Mononuclear cell (primary cell): ENCODE measurements around the gene CEP164. TPM values are rescaled to one million over a fixed set of nuclear protein-coding genes. Genes with fewer than 3 reads are reported as not detected.

Experiments
- H3K27me3 ChIP-seq: 2 replicates; pipeline ENCODE4 v1.6.0; 2011; ENCODE audit warnings: low read length, control low read depth; ENCODE audit not compliant: insufficient read depth
- H3K4me1 ChIP-seq: 2 replicates; pipeline ENCODE4 v1.5.1; 2011; ENCODE audit warnings: mild to moderate bottlenecking, low read length, control low read depth; ENCODE audit not compliant: insufficient read depth
- H3K4me3 ChIP-seq: 2 replicates; pipeline ENCODE4 v1.5.1; 2011; ENCODE audit warnings: mild to moderate bottlenecking, low read length, moderate library complexity
- H3K9me3 ChIP-seq: 2 replicates; pipeline ENCODE4 v1.5.1; 2011; ENCODE audit warnings: low read depth, mild to moderate bottlenecking, control low read depth, low read length
- total RNA-seq: library from RNA; depleted of rRNA; stranded (reverse); fragments of >200 nt; gene quantifications from one replicate; pipeline ENCODE4 v1.2.3, GENCODE V29; 2012

Gene CEP164
- total RNA-seq, 1 donor: 13.4 TPM

GRCh38 chr11:117425679-117426296 is 98.1 kb downstream of the CEP164 start:
- Histone ChIP-seq H3K4me1 (peaks cover 6% of the 10 kb centered on the region), H3K27me3 (no peaks in the 10 kb centered on the region), H3K9me3 (no peaks in the 10 kb centered on the region), H3K4me3 (no peak overlapping the region)

- Histone ChIP-seq H3K9me3 (no peaks in the 10 kb centered on the region), H3K27me3 (no peaks in the 10 kb centered on the region), H3K4me1 (peaks cover 6% of the 10 kb centered on the region), H3K4me3 (no peak overlapping the region)
Measured at GRCh38 chr11:117426297-117426685, 98.6 kb downstream of the CEP164 start.

- Histone ChIP-seq H3K4me1 (peaks cover 6% of the 10 kb centered on the region), H3K9me3 (no peaks in the 10 kb centered on the region), H3K4me3 (no peak overlapping the region), H3K27me3 (no peaks in the 10 kb centered on the region)
Measured at GRCh38 chr11:117426941-117427340, 99.3 kb downstream of the CEP164 start.

- H3K4me3 ChIP-seq: no peak overlapping the region
- H3K27me3 ChIP-seq: no peaks in the 10 kb centered on the region
- H3K9me3 ChIP-seq: no peaks in the 10 kb centered on the region
Measured at GRCh38 chr11:117427356-117427874, 99.8 kb downstream of the CEP164 start.

GRCh38 chr11:117428186-117428855 is 100.7 kb downstream of the CEP164 start:
- Histone ChIP-seq H3K4me1 (peaks cover 6% of the 10 kb centered on the region), H3K4me3 (no peak overlapping the region), H3K27me3 (no peaks in the 10 kb centered on the region), H3K9me3 (no peaks in the 10 kb centered on the region)

More at GRCh38 chr11:117427356-117427874, 99.8 kb downstream of the CEP164 start:
- peaks cover 6% of the 10 kb centered on the region for H3K4me1 ChIP-seq

- no peaks in the 10 kb centered on the region for H3K27me3 ChIP-seq
- peaks cover 6% of the 10 kb centered on the region for H3K4me1 ChIP-seq
- H3K9me3 ChIP-seq: no peaks in the 10 kb centered on the region
- no peak overlapping the region for H3K4me3 ChIP-seq
Measured at GRCh38 chr11:117428856-117429229, 101.2 kb downstream of the CEP164 start.

GRCh38 chr11:117430293-117430955 is 102.8 kb downstream of the CEP164 start:
- H3K9me3 ChIP-seq: no peaks in the 10 kb centered on the region
- H3K4me3 ChIP-seq: no peak overlapping the region
- peaks cover 6% of the 10 kb centered on the region for H3K4me1 ChIP-seq
- no peaks in the 10 kb centered on the region for H3K27me3 ChIP-seq

GRCh38 chr11:117431436-117431835 is 103.8 kb downstream of the CEP164 start:
- Histone ChIP-seq H3K4me3 (no peak overlapping the region), H3K9me3 (no peaks in the 10 kb centered on the region), H3K27me3 (no peaks in the 10 kb centered on the region), H3K4me1 (peaks cover 1% of the 10 kb centered on the region)

GRCh38 chr11:117433717-117434116 is 106.1 kb downstream of the CEP164 start:
- H3K4me3 ChIP-seq: no peak overlapping the region
- no peaks in the 10 kb centered on the region for H3K27me3 ChIP-seq
- no peaks in the 10 kb centered on the region for H3K4me1 ChIP-seq
- H3K9me3 ChIP-seq: no peaks in the 10 kb centered on the region

- Histone ChIP-seq H3K27me3 (no peaks in the 10 kb centered on the region), H3K4me1 (no peaks in the 10 kb centered on the region), H3K9me3 (no peaks in the 10 kb centered on the region), H3K4me3 (no peak overlapping the region)
Measured at GRCh38 chr11:117434481-117434880, 106.8 kb downstream of the CEP164 start.

- Histone ChIP-seq H3K4me3 (no peak overlapping the region), H3K27me3 (no peaks in the 10 kb centered on the region), H3K4me1 (no peaks in the 10 kb centered on the region), H3K9me3 (no peaks in the 10 kb centered on the region)
Measured at GRCh38 chr11:117435326-117435725, 107.7 kb downstream of the CEP164 start.

- H3K9me3 ChIP-seq: no peaks in the 10 kb centered on the region
- H3K4me1 ChIP-seq: no peaks in the 10 kb centered on the region
- no peaks in the 10 kb centered on the region for H3K27me3 ChIP-seq
- H3K4me3 ChIP-seq: no peak overlapping the region
Measured at GRCh38 chr11:117437041-117437790, 109.6 kb downstream of the CEP164 start.

- Histone ChIP-seq H3K9me3 (no peaks in the 10 kb centered on the region), H3K4me1 (no peaks in the 10 kb centered on the region), H3K27me3 (no peaks in the 10 kb centered on the region), H3K4me3 (no peak overlapping the region)
Measured at GRCh38 chr11:117437791-117438130, 110.1 kb downstream of the CEP164 start.

GRCh38 chr11:117438371-117439000 is 110.8 kb downstream of the CEP164 start:
- Histone ChIP-seq H3K27me3 (no peaks in the 10 kb centered on the region), H3K4me1 (no peaks in the 10 kb centered on the region), H3K4me3 (no peak overlapping the region), H3K9me3 (no peaks in the 10 kb centered on the region)

- H3K4me1 ChIP-seq: no peaks in the 10 kb centered on the region
- H3K9me3 ChIP-seq: no peaks in the 10 kb centered on the region
- no peak overlapping the region for H3K4me3 ChIP-seq
- no peaks in the 10 kb centered on the region for H3K27me3 ChIP-seq
Measured at GRCh38 chr11:117439256-117439655, 111.6 kb downstream of the CEP164 start.
